ENCODE results near the gene FLACC1.

- TF ChIP-seq CTCF (optimal IDR thresholded peaks at IDR 0.05 in 1 of 3, IDR thresholded peaks at IDR 0.05 in 1 of 3, conservative IDR thresholded peaks at IDR 0.05 in 1 of 3; ENCODE audit: extremely low read depth in 1 of 3, insufficient read depth in 2 of 3, low read length in 3 of 3) (no peak), EZH2 (IDR thresholded peaks at IDR 0.05; ENCODE audit: low read length) (no peak)
Measured at GRCh38 chr2:201406077-201406662, 49.0 kb upstream of the FLACC1 start.

Measured in keratinocyte (primary cell).